Heart right ventricle (tissue), 16 donors: ENCODE measurements around the gene WWOX. TPM values are rescaled to one million over a fixed set of nuclear protein-coding genes. Genes with fewer than 3 reads are reported as not detected.

Source experiments
- ATAC-seq, 8 donors: fragments of 200-7000 bp; cut with Tn5 transposase; one replicate each; pipeline ENCODE4 v1.9.1; 2020; ENCODE audit warnings: mild to moderate bottlenecking in 8 of 8, moderate library complexity in 8 of 8, moderate number of reproducible peaks in 1 of 8
- DNase-seq, 2 donors: peaks; one replicate each; pipeline ENCODE4 v3.0.0-alpha.2; 2020
- H3K27ac ChIP-seq, 10 donors: fragments of 200-600 bp; sonication (generic) in 2 of 10; one replicate each; pipeline versions ENCODE4 v1.5.0 to v1.8.0; 2020 to 2022; ENCODE audit warnings: mild to moderate bottlenecking in 3 of 10
- H3K27me3 ChIP-seq, 7 donors: fragments of 200-600 bp; one replicate each; pipeline ENCODE4 v1.8.0; 2021 to 2022; ENCODE audit warnings: mild to moderate bottlenecking in 2 of 7
- H3K36me3 ChIP-seq, 9 donors: fragments of 200-600 bp; sonication (generic) in 1 of 9; one replicate each; pipeline versions ENCODE4 v1.5.0 to v1.8.0; 2020 to 2022; ENCODE audit warnings: mild to moderate bottlenecking in 2 of 9
- H3K4me1 ChIP-seq, 9 donors: fragments of 200-600 bp; sonication (generic) in 1 of 9; one replicate each; pipeline versions ENCODE4 v1.5.0 to v1.8.0; 2020 to 2022; ENCODE audit warnings: mild to moderate bottlenecking in 4 of 9
- H3K4me3 ChIP-seq, 10 donors: fragments of 200-600 bp; sonication (generic) in 2 of 10; one replicate each; pipeline versions ENCODE4 v1.5.0 to v1.8.0; 2020 to 2022; ENCODE audit warnings: mild to moderate bottlenecking in 7 of 10, moderate library complexity in 2 of 10
- H3K9me3 ChIP-seq, 11 donors: fragments of 200-600 bp in 10 of 11; sonication (generic) in 2 of 11; one replicate each; pipeline versions ENCODE4 v1.5.0 to v1.8.0; 2013 to 2022; ENCODE audit warnings: mild to moderate bottlenecking in 2 of 11, control low read depth in 1 of 11, moderate library complexity in 1 of 11
- WGBS, 2 donors: extraction: QIAGEN DNeasy Blood & Tissue Kit; methylation state at CpG; one replicate each; pipeline ENCODE4 v1.1.7; 2013; ENCODE audit warnings: inconsistent platforms in 1 of 2; 5-methylcytosine and 5-hydroxymethylcytosine counted together
- intact Hi-C, 10 donors: fragments of 100-400 bp; cut with DNase I; formaldehyde crosslinking; loops; one replicate each; pipeline versions ENCODE4 v1.11.1 to v1.14.2; 2022
- polyA plus RNA-seq, 2 donors: library from polyadenylated mRNA; stranded (reverse); fragments of 200-250 nt; gene quantifications; one replicate each; pipeline ENCODE4 v1.2.3, GENCODE V29; 2013
- total RNA-seq, 10 donors: library from RNA; stranded (reverse); fragmentation: NEBNext Ultra II Directional in 3 of 10; extraction: Animal tissue kit (Norgen Biotek cat#: 25700) in 3 of 10; gene quantifications; one replicate each; pipeline versions ENCODE4 v1.2.1 to v1.2.4, GENCODE V29; 2021 to 2023
- TF ChIP-seq, protein P1 (sequence below), 9 donors: fragments of 200-600 bp; sonication (generic) in 2 of 9; IDR thresholded peaks; one replicate each; pipeline versions ENCODE4 v1.5.0 to v1.8.0; 2021 to 2022; ENCODE audit warnings: antibody characterized with exemption in 9 of 9, mild to moderate bottlenecking in 5 of 9, moderate library complexity in 1 of 9
- donor health status: Arrhythmogenic right ventricular cardiomyopathy.
- donor health status: ischemic (EF 13 %, LVEDD 7.1; RV severe dilation, severe dysfunction).
- donor health status: healthy with polysubstance abuse.
- donor health status: DM: no; HTN: yes; CAD: no.
- donor health status: DM: no; HTN: no; CAD: no.
- donor health status: ischemic (EF 25% LVEDD 6.9; RV normal size, moderate dysfunction).
- donor health status: ischemic (EF 25% LVEDD 5.7; RV mildly dilated, moderate dysfunction).
- donor health status: healthy.
- donor health status: DM: yes; HTN: yes; CAD: no.
- donor health status: Ischemic cardiomyopathy.
- donor health status: ischemic (EF 35%, LVEDD 5.7; RV mildly dilated, moderate dysfunction).
- donor health status: nonischemic (EF 11% LVEDD 7.7; RV severe dilation, severe dysfunction).
- donor health status: DM: yes; HTN: yes; CAD: no.
- donor health status: PGD.
- donor health status: ischemic (EF 29% LVEDD 5.4; RV normal size, mild dysfunction).
- donor health status: nonischemic (EF 23%, LVEDD 6.1; RV moderate dilation, normal function).

Gene WWOX
- total and polyA plus RNA-seq, 12 donors, result 4.9 to 15.0 (median 9.9) TPM

DNA sequence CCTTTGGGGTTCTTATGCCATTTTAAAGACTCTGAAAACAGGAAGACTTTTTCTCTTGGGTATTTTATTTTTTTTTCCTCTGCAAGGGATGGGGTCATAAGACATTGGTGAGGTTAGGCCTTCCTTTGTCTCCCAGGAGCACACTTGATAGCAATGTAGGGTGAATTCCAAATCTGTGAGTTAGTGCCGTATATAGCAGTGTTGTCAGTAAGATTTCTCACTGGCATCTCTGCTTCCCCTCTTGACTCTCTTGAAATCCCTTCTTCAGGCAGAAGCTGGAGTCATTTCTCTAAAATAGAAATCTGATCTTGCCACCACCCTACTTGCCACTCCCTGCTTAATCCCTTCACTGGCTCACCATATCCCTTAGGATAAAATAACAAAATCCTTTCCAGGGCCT lies 529.7 kb downstream of the WWOX start:
- WGBS, 2 donors, result 0% methylated on average over 1 of the region's 1 CpG
- DNase-seq, result no peak
- Histone ChIP-seq H3K27ac (no peak overlapping the region), H3K4me3 (no peak overlapping the region), H3K4me1 (peaks cover 0 to 16% (median 0%) of the 10 kb centered on the region in 9 donors), H3K36me3 (no peaks in the 10 kb centered on the region), H3K27me3 (no peaks in the 10 kb centered on the region), H3K9me3 (peaks cover 0 to 15% (median 6%) of the 10 kb centered on the region in 11 donors)
- no peak for ATAC-seq
- intact Hi-C loops, result no loop called here
- TF ChIP-seq, protein P1, sequence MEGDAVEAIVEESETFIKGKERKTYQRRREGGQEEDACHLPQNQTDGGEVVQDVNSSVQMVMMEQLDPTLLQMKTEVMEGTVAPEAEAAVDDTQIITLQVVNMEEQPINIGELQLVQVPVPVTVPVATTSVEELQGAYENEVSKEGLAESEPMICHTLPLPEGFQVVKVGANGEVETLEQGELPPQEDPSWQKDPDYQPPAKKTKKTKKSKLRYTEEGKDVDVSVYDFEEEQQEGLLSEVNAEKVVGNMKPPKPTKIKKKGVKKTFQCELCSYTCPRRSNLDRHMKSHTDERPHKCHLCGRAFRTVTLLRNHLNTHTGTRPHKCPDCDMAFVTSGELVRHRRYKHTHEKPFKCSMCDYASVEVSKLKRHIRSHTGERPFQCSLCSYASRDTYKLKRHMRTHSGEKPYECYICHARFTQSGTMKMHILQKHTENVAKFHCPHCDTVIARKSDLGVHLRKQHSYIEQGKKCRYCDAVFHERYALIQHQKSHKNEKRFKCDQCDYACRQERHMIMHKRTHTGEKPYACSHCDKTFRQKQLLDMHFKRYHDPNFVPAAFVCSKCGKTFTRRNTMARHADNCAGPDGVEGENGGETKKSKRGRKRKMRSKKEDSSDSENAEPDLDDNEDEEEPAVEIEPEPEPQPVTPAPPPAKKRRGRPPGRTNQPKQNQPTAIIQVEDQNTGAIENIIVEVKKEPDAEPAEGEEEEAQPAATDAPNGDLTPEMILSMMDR (IDR thresholded peaks at IDR 0.05), result no peak

DNA sequence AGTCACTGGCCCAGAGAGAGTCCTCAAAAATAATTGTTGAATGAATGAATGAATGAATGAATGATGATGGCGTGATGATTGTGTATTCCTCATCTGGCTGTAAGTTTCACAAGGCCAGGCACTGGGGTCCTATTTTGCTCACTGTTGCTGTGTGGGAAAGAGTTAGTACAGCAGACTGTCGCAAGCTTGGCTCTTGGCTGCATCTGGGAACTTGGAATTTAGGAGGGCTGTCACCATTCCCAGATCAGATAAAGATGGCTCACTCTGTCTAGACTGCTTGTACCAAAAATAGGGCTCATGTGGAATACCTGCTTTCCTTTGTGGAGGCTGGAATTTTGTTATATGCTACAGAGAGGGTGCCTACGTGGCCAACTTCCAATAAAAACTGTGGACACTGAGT lies 530.6 kb downstream of the WWOX start:
- DNase-seq, result no peak
- Histone ChIP-seq H3K9me3 (peaks cover 0 to 15% (median 6%) of the 10 kb centered on the region in 11 donors), H3K4me1 (peaks cover 0 to 13% (median 0%) of the 10 kb centered on the region in 9 donors), H3K27ac (no peak overlapping the region), H3K4me3 (no peak overlapping the region), H3K27me3 (no peaks in the 10 kb centered on the region), H3K36me3 (no peaks in the 10 kb centered on the region)
- no peak for ATAC-seq
- intact Hi-C loops, result no loop called here
- WGBS, 2 donors, result 97 to 100% methylated on average over 3 of the region's 3 CpGs
- TF ChIP-seq, protein P1 (IDR thresholded peaks at IDR 0.05), result no peak

DNA sequence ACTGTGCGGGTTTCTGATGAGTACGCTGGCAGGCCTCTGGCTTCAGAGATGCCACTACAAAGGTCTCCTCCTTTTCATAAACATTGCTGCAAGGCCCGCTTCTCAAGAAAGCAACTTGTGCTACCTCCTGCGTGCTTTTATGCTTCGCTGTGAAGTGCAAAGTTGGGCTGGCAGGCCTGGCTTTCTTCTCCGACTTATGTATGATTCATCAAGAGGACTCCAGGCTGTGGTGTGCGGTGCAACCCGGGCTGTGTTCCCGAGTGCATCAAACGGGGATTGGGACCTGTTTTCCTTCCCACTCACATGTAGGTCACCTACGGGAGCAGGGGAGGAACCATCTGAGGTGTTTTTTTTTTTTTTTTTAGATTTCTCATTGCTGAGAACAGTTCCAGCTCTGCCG lies 534.1 kb downstream of the WWOX start:
- no peak for ATAC-seq
- Histone ChIP-seq H3K4me1 (peaks cover 0 to 10% (median 0%) of the 10 kb centered on the region in 9 donors), H3K27me3 (no peaks in the 10 kb centered on the region), H3K4me3 (no peak overlapping the region), H3K36me3 (no peaks in the 10 kb centered on the region), H3K9me3 (peaks cover 0 to 15% (median 6%) of the 10 kb centered on the region in 11 donors), H3K27ac (no peak overlapping the region)
- intact Hi-C loops, result no loop called here
- DNase-seq, result no peak
- 77 to 83% methylated on average over 12 of the region's 12 CpGs for WGBS, 2 donors
- TF ChIP-seq, protein P1 (IDR thresholded peaks at IDR 0.05), result no peak

DNA sequence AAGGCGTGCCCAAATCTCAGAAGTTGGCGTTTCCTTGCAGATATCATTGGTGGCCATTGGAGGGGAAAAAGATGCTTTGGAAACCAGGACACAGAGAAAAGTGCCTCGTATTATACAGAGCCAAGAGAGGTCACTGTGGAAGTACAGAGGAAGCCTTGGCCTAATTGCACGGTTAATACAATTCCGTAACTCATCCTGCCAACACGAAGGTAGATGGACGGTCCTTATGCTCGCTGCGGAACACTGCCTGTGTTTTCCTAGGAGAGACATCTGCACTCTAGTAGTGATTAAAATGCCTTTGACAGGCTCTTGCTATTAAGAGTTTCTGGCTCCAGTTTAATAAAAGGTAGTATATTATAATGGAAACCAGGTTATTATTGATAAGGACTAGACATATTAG lies 536.4 kb downstream of the WWOX start:
- no peak for ATAC-seq

More for the DNA sequence above, 536.4 kb downstream of the WWOX start:
- Histone ChIP-seq H3K27me3 (no peaks in the 10 kb centered on the region), H3K27ac (no peak overlapping the region), H3K4me3 (no peak overlapping the region), H3K36me3 (no peaks in the 10 kb centered on the region), H3K9me3 (peaks cover 0 to 2% (median 0%) of the 10 kb centered on the region in 11 donors), H3K4me1 (no peaks in the 10 kb centered on the region)
- 92 to 93% methylated on average over 9 of the region's 9 CpGs for WGBS, 2 donors
- TF ChIP-seq, protein P1 (IDR thresholded peaks at IDR 0.05), result no peak
- DNase-seq, result no peak
- intact Hi-C loops, result no loop called here
